D721Med (cell line): ENCODE results near the gene IFNL3.

Experiments
- DNase-seq: peaks from one replicate; pipeline ENCODE4 v3.0.0; 2011; ENCODE audit warnings: low spot score; ENCODE audit not compliant: insufficient read length
- FAIRE-seq: peaks from 2 replicates; lab custom pipeline; 2011; peaks lifted over from hg19 to GRCh38; lab: Jason Lieb, UNC
- CTCF ChIP-seq: IDR thresholded peaks from 2 replicates; pipeline ENCODE4 v1.5.1; 2012; ENCODE audit warnings: mild to moderate bottlenecking, control low read depth; ENCODE audit not compliant: insufficient read depth; ENCODE audit errors: missing control alignments

IFNL3 gene

DNA sequence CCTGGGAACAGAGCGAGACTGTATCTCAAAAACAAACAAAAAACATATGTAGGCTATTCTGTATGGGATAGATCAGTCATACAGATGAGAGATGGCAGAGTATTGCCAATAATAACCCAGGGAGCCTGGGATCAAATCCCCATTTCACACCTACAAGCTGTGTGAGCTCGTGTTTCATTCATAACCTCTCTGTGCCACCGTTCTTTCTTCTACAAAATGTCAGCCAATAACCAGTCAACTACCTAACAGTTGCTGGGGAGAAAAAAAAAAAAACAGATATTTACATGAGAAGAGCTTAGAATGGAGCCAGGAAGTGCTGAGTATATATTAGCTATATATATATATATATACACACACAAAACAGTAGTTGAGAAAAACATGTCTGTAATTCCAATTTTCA, 16.9 kb upstream of the IFNL3 start:
- DNase-seq (no peak), FAIRE-seq (no peak)
- TF ChIP-seq CTCF, result no peak

- TF ChIP-seq CTCF, result no peak
- FAIRE-seq, result no peak
- no peak for DNase-seq
These were observed 12.4 kb upstream of the IFNL3 start for GRCh38 chr19:39257227-39257626.

- TF ChIP-seq CTCF, result no peak
- no peak for DNase-seq
- no peak for FAIRE-seq
These were observed 9.9 kb upstream of the IFNL3 start for GRCh38 chr19:39254531-39255345.

DNA sequence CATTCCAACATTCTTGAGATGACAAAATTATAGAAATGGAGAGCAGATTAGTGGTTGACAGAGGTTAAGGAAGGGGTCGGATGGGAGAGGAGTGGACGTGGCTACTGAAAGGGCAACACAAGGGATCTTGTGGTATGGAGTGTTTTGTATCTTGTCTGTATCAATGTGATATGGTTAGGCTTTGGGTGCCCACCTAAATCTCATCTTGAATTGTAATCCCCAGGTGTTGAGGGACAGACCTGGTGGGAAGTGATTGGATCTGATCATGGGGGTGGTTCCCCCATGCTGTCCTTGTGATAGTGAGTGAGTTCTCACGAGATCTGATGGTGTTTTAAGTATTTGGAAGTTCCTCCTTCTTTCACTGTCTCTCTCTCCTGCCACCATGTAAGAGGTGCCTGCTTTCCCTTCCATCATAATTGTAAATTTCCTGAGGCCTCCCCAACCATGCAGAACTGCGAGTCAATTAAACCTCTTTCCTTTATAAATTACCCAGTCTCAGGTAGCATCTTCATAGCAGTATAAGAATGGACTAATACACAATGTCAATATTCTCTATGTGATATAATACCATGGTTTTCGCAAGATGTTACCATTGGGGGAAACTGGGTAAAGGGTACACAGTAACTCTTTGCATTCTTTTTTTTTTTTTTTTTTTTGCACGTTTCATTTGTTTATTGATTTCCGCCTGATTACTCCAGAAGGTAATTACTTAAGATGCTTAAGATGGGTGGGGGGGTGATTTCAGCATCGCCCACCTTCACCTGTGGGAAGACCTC, 8.8 kb upstream of the IFNL3 start:
- no peak for TF ChIP-seq CTCF
- FAIRE-seq, result no peak

GRCh38 chr19:39252458-39252857, 7.7 kb upstream of the IFNL3 start:
- FAIRE-seq (no peak), DNase-seq (no peak)
- TF ChIP-seq CTCF, result no peak

More for the DNA sequence above, 8.8 kb upstream of the IFNL3 start:
- no peak for DNase-seq

GRCh38 chr19:39251846-39252245, 7.0 kb upstream of the IFNL3 start:
- TF ChIP-seq CTCF, result no peak
- DNase-seq (no peak), FAIRE-seq (no peak)

DNA sequence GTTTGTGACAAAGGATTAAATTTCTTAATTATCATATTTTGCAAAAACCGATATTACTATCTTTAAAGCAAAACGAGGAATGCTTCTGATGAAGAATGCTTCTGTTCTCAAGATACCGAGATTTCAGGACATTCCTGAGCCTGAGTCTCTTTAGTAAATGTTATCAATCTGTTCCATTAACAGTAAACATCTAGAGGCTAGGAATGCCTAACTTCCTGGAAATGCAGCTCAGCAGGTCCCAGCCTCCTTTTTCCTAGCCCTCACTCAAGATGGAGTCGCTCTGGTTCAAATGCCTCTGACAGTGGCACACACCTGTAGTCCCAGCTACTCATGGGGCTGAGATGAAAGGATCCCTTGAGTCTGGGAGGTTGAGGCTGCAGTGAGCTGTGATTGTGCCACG, 6.3 kb upstream of the IFNL3 start:
- FAIRE-seq, result no peak
- TF ChIP-seq CTCF, result no peak

More for the DNA sequence above, 6.3 kb upstream of the IFNL3 start:
- DNase-seq, result no peak
